ENCODE results near the gene FLRT1.

FLRT1 gene

DNA sequence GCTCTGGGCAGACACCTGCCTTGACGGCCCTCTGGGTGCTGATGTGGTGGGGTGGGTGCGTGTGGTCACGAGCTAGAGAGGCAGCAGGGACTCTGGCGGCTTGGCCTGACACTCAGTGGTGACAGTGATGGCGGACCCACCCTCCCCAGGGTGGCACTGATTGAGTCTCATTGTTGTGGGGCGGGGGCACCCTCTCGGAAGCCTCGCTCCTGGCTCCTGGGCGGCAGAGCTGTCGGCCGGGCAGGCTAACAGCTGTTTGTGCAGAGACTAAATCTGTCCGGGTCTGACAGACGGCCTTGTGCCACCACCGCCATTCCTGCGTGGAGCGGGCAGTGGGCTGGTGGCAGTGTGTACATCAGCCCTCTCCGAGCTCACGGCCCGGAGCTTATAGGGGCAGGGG, 15.6 kb downstream of the FLRT1 start:
- no peak for TF ChIP-seq ZFX (IDR thresholded peaks at IDR 0.05; ENCODE audit: borderline replicate concordance)
- TF ChIP-seq, protein P1, sequence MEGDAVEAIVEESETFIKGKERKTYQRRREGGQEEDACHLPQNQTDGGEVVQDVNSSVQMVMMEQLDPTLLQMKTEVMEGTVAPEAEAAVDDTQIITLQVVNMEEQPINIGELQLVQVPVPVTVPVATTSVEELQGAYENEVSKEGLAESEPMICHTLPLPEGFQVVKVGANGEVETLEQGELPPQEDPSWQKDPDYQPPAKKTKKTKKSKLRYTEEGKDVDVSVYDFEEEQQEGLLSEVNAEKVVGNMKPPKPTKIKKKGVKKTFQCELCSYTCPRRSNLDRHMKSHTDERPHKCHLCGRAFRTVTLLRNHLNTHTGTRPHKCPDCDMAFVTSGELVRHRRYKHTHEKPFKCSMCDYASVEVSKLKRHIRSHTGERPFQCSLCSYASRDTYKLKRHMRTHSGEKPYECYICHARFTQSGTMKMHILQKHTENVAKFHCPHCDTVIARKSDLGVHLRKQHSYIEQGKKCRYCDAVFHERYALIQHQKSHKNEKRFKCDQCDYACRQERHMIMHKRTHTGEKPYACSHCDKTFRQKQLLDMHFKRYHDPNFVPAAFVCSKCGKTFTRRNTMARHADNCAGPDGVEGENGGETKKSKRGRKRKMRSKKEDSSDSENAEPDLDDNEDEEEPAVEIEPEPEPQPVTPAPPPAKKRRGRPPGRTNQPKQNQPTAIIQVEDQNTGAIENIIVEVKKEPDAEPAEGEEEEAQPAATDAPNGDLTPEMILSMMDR (IDR thresholded peaks at IDR 0.05), result no peak
- no peak overlapping the region for H3K27ac ChIP-seq

DNA sequence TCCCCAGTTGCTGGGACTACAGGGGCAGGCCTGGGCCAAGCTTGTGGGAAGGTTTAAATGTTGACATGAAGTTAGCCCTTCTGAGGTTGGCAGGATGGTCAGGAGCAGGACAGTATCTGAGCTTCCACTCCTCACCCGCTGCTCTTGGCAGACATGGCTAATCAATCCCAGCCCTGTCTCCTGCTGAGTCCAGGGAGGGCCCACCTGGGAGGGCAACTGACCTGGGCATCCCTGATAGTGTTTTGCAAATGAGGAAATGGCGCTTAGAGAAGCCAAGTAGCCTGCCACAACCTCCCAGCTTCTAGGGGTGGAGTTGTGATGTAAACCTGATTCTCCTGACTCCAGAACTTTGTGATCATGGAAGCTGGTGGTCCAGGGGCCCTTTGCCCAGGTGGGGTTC, 16.7 kb downstream of the FLRT1 start:
- no peak overlapping the region for H3K27ac ChIP-seq
- TF ChIP-seq ZFX (IDR thresholded peaks at IDR 0.05; ENCODE audit: borderline replicate concordance), result no peak
- TF ChIP-seq, protein P1 (IDR thresholded peaks at IDR 0.05), result no peak

DNA sequence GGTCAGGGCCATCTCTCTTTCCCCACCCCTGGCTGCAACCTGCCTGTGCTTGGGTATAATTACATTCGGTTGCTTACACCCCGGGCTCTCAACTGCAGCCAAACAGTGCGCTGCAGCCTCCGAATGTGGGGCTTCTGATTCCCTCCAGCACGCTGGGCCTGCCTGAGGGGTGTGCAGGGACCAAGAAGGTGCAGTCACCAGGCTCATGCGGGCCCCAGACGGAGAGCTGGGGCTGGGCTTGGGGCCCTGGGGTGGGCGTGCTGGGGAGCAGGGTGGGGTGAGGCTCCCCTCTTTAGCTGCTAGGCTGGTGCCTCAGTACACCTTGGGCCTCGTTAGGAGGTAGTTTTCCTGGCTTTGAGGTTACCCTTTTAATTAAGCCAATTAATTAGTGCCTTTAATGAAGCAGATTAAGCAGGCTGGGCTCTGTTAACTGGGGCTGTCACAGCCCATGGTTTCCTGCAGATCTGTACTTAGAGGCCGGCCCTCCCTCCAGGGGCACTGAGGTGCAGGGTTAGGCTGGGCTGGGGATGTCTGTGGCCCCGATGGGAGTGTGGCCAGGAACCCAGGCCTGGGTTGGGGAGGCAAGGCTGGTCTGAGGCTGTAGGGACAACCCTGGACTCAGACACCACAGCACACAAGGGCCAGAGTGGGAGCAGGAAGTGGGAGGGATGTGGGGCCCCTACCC, 17.3 kb downstream of the FLRT1 start:
- no peak overlapping the region for H3K27ac ChIP-seq
- no peak for TF ChIP-seq ZFX (IDR thresholded peaks at IDR 0.05; ENCODE audit: borderline replicate concordance)
- TF ChIP-seq, protein P1 (IDR thresholded peaks at IDR 0.05), result no peak

DNA sequence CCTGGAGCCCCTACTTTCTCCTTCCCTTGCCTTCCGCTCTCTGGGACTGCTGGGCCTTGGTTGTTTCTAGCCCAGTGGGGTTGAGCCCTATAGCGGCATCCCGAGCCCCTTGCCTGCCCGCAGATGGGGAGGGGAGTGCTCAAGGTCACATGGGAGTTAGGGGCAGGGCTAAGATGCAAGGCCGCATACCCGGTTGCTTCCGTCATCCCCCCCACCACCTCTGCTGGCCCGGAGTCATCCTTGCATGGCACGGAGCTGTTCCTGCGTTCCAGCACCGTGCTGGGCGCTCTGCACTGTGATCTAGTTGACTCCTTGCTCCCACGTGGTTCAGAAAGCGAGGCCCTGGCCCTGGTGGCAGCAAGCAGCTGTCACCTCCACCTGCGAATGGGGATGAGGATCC, 18.0 kb downstream of the FLRT1 start:
- TF ChIP-seq ZFX (IDR thresholded peaks at IDR 0.05; ENCODE audit: borderline replicate concordance), result no peak
- TF ChIP-seq, protein P1 (IDR thresholded peaks at IDR 0.05), result no peak
- H3K27ac ChIP-seq, result no peak overlapping the region

DNA sequence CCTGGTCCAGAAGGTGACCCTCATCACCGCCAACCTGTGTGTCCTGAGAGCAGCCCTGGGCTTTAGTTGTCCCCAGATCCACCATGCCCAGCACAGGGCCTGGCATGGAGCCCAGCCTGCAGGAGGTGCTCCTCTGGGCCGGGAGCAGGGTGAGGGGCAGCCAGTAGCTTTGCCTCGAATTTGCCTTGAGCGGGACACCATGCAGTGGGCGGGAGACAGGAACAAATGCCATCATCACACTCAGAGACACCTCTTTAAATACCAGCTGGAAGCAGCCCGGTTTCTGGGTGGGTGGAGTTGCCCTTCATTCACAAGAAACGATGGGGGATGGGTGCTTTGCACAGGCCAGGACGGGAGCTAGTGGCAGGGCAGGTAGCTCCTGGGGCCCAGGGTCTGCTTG, 19.3 kb downstream of the FLRT1 start:
- TF ChIP-seq, protein P1 (IDR thresholded peaks at IDR 0.05), result no peak
- no peak for TF ChIP-seq ZFX (IDR thresholded peaks at IDR 0.05; ENCODE audit: borderline replicate concordance)
- H3K27ac ChIP-seq, result no peak overlapping the region

DNA sequence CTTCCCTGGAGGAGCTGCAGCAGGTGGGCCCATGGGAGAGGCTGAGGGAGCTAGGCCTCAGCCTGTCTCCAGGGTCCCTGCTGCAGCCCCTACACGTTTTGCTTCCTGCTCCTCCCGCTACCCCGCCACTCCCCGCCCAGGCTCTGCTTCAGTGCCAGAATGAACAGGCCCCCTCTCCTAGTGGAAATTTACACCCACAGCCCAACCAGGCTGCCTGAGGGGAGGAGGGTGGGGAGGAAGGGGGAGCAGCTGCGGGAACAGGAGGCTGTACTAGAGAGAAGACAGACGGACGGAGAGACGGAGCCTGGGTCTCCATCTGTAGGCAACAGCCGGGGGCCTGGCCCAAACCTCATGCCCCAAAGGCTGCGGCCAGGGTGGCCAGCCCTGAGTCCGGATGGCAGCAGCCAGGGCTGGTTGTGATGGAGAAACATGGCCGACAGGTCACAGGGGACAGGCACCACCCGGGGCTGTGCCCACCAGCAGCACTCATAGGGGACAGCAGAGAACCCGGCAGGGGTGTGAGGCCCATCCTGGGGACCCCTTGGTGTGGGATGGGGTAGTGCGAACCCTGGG, 20.6 kb downstream of the FLRT1 start:
- H3K27ac ChIP-seq, result no peak overlapping the region
- TF ChIP-seq ZFX (IDR thresholded peaks at IDR 0.05; ENCODE audit: borderline replicate concordance), result no peak
- TF ChIP-seq, protein P1 (IDR thresholded peaks at IDR 0.05), result no peak

DNA sequence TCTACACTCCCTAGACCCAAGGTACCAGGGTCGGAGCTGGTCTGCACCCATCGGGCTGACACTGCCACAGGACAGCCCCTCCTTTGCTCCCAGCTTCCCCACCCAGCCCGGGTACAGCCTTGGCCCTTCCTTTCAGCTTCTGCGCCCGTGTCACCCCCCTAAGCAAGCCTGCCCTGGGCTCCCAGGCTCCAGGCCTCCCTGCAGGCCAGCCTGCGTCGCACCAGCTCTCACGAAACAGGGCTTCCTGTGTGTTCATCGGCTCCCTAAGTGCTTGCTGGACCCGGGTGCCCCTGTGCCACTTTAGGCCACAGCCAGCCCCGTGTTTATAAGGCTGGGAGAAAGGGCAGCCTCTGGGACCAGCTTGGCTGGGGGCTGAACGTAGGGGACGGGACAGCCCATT, 21.1 kb downstream of the FLRT1 start:
- TF ChIP-seq, protein P1 (IDR thresholded peaks at IDR 0.05), result no peak
- TF ChIP-seq ZFX (IDR thresholded peaks at IDR 0.05; ENCODE audit: borderline replicate concordance), result no peak
- no peak overlapping the region for H3K27ac ChIP-seq

Measured in 22Rv1 (cell line).